ENCODE data around the gene ARFRP1.
"Not testable (repeated sequence)": the region's sequence is repeated elsewhere in the genome, so short reads cannot be mapped to it uniquely, and the experiment has no call there.

The ARFRP1 gene

DNA sequence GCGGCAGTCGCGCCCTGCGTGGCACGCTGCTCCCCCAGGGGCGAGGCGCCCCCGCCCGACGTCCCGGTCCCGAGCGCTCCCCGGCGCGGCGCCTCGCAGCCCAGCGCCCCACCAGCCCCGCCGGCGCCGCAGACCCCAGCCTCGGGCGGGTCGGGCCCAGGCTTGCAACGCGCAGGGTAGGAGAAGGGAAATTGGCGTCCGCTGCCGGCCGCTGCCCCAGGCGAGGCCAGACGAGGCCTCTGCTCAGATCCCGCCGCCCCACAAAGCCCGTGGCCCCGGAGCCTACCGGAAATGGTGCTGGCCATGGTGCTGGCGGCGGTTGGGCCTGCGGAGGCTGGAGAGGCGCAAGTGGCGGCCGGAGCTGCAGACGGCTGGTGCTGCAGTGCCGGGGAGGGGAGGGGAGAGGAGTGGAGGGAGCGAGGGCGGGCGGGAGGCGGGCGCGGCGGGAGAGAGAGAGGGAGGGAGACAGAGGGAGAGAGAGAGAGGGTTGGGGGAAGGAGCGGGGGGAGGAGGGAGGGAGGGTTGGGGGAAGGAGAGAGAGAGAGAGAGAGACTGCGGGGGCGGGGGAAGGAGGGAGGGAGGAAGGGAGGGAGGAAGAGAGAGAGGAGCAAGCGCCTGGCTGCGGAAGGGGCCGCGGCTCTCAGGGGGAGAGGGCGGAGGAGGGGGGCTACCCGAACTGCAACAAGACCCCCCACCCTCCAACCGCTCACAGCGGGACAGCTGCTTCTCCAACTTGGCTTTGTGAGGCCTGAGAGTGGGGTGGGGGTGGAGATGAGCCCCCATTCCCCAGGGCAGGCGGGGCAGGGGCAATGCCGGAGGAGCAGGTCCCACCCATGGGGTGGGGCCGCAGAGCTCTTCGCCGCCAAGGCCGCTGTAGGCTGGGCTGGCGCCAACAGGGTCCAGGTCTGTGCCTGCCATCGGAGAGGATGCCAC, 54.5 kb downstream of the ARFRP1 start, which contains the start of gene STMN3:
STMN3 (minus strand) TSS at position 384 of the 933 bp plus-strand sequence; CDS start at position 305, 79 bp downstream.
- no peak for TF ChIP-seq EZH2phosphoT487 (conservative IDR thresholded peaks at IDR 0.05; ENCODE audit: low read length)
- TF ChIP-seq, protein P1, sequence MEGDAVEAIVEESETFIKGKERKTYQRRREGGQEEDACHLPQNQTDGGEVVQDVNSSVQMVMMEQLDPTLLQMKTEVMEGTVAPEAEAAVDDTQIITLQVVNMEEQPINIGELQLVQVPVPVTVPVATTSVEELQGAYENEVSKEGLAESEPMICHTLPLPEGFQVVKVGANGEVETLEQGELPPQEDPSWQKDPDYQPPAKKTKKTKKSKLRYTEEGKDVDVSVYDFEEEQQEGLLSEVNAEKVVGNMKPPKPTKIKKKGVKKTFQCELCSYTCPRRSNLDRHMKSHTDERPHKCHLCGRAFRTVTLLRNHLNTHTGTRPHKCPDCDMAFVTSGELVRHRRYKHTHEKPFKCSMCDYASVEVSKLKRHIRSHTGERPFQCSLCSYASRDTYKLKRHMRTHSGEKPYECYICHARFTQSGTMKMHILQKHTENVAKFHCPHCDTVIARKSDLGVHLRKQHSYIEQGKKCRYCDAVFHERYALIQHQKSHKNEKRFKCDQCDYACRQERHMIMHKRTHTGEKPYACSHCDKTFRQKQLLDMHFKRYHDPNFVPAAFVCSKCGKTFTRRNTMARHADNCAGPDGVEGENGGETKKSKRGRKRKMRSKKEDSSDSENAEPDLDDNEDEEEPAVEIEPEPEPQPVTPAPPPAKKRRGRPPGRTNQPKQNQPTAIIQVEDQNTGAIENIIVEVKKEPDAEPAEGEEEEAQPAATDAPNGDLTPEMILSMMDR (IDR thresholded peaks at IDR 0.05; ENCODE audit: insufficient read depth, low read length, poor library complexity, severe bottlenecking): no peak
- no peak within 1 kb of the TSS for H3K9ac ChIP-seq (ENCODE audit: low read length)
- no peak within 1 kb of the TSS for H2AFZ ChIP-seq (ENCODE audit: low read depth, low read length, severe bottlenecking)

DNA sequence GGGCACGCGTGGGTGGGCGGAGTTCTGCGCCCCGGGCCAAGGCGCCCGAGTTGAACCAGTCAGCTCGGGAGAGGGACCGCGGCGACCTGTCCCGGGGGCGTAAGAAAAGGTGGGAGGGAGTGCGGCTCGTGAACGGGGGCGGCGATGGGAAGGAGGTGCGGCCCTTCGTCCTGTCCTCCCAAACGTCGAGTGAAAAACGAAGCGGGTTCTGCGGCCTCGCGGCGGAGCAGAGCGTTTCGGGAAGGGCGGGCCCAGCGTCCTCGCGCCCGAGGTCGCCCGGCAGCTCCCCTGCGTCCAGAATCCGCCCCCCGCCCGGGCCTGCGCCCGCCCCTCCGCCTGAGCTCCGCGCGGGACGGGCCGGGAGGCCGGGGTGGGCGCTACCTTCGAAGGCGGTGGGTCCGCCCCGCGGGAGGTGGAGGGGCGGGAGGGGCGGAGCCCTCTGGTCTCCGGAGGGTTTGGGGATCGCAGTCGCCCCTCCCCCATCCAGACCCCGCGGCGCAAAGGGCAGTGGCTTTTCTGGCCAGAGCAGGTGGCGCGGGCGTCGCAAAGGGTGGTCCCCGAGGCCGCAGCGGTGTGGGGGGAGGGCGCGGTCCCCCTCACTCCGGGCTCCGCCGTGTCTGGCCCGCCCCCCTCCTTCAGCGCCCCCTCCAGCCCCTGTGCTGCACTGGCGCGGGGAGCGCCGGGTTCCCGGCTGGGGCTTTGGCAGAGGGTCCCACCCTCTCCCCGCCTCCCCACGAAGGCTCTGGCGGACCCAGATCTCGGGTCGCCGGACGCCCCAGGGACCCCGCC, 55.4 kb downstream of the ARFRP1 start:
- Histone ChIP-seq H3F3A (ENCODE audit: insufficient read depth) (no peaks in the 10 kb centered on the region), H3K4me3 (ENCODE audit: insufficient read depth, low read length, poor library complexity, severe bottlenecking) (no peak overlapping the region), H3K9me3 (ENCODE audit: insufficient read depth, low read length) (no peaks in the 10 kb centered on the region), H4K20me1 (ENCODE audit: low read depth, low read length) (no peaks in the 10 kb centered on the region), H3K27me3 (ENCODE audit: low read length) (no peaks in the 10 kb centered on the region), H3K36me3 (ENCODE audit: low read length) (no peaks in the 10 kb centered on the region), H3K4me2 (ENCODE audit: low read depth, low read length, poor library complexity, severe bottlenecking) (no peak overlapping the region), H3K27ac (ENCODE audit: low read depth, low read length) (no peak overlapping the region), H3K9me2 (replicated peaks; ENCODE audit: insufficient read depth, low read length) (no peaks in the 10 kb centered on the region), H3K9ac (ENCODE audit: low read length) (no peak overlapping the region), H2AFZ (ENCODE audit: low read depth, low read length, severe bottlenecking) (no peak overlapping the region), H3K79me2 (ENCODE audit: insufficient read depth, low read length) (no peaks in the 10 kb centered on the region)
- TF ChIP-seq EZH2phosphoT487 (conservative IDR thresholded peaks at IDR 0.05; ENCODE audit: low read length): no peak
- TF ChIP-seq, protein P1 (IDR thresholded peaks at IDR 0.05; ENCODE audit: insufficient read depth, low read length, poor library complexity, severe bottlenecking): no peak

More for the DNA sequence above, 54.5 kb downstream of the ARFRP1 start, which contains the start of gene STMN3:
- H3K36me3 ChIP-seq (ENCODE audit: low read length): no peaks in the 10 kb centered on the region
- no peaks in the 10 kb centered on the region for H3F3A ChIP-seq (ENCODE audit: insufficient read depth)
- no peaks in the 10 kb centered on the region for H3K9me3 ChIP-seq (ENCODE audit: insufficient read depth, low read length)
- H3K4me3 ChIP-seq (ENCODE audit: insufficient read depth, low read length, poor library complexity, severe bottlenecking): no peak within 1 kb of the TSS
- H4K20me1 ChIP-seq (ENCODE audit: low read depth, low read length): no peaks in the 10 kb centered on the region
- no peaks in the 10 kb centered on the region for H3K79me2 ChIP-seq (ENCODE audit: insufficient read depth, low read length)
- H3K27me3 ChIP-seq (ENCODE audit: low read length): no peaks in the 10 kb centered on the region
- H3K9me2 ChIP-seq (replicated peaks; ENCODE audit: insufficient read depth, low read length): no peaks in the 10 kb centered on the region
- H3K27ac ChIP-seq (ENCODE audit: low read depth, low read length): no peak within 1 kb of the TSS
- no peak within 1 kb of the TSS for H3K4me2 ChIP-seq (ENCODE audit: low read depth, low read length, poor library complexity, severe bottlenecking)

DNA sequence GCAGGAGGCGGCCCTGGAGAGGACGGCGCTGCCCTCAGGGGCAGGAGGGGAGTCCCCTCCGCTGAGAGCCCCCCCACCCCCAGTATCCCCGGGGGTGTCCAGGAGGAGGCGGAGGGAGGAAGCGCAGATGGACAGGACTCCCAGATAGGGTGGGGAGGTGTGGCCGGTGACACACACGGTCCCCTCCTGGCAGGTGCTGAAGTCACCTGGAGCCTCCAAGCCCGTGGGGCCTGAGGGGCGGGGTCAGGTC, 55.9 kb downstream of the ARFRP1 start:
- Histone ChIP-seq H3K4me2 (ENCODE audit: low read depth, low read length, poor library complexity, severe bottlenecking) (no peak overlapping the region), H2AFZ (ENCODE audit: low read depth, low read length, severe bottlenecking) (no peak overlapping the region), H3K27me3 (ENCODE audit: low read length) (no peaks in the 10 kb centered on the region), H3K9me3 (ENCODE audit: insufficient read depth, low read length) (no peaks in the 10 kb centered on the region), H3F3A (ENCODE audit: insufficient read depth) (no peaks in the 10 kb centered on the region), H3K9ac (ENCODE audit: low read length) (no peak overlapping the region), H3K79me2 (ENCODE audit: insufficient read depth, low read length) (no peaks in the 10 kb centered on the region), H3K9me2 (replicated peaks; ENCODE audit: insufficient read depth, low read length) (no peaks in the 10 kb centered on the region), H4K20me1 (ENCODE audit: low read depth, low read length) (no peaks in the 10 kb centered on the region), H3K36me3 (ENCODE audit: low read length) (no peaks in the 10 kb centered on the region), H3K4me3 (ENCODE audit: insufficient read depth, low read length, poor library complexity, severe bottlenecking) (no peak overlapping the region), H3K27ac (ENCODE audit: low read depth, low read length) (no peak overlapping the region)
- no peak for TF ChIP-seq EZH2phosphoT487 (conservative IDR thresholded peaks at IDR 0.05; ENCODE audit: low read length)
- TF ChIP-seq, protein P1 (IDR thresholded peaks at IDR 0.05; ENCODE audit: insufficient read depth, low read length, poor library complexity, severe bottlenecking): no peak

DNA sequence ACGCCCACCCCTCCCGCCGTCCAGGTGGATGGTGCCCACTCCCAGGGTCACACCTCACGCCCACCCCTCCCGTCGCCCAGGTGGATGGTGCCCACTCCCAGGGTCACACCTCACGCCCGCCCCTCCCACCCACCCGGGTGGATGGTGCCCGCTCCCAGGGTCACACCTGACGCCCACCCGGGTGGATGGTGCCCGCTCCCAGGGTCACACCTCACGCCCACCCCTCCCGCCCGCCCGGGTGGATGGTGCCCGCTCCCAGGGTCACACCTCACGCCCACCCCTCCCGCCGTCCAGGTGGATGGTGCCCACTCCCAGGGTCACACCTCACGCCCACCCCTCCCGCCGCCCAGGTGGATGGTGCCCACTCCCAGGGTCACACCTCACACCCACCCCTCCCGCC, 57.3 kb downstream of the ARFRP1 start:
- not testable (repeated sequence) for H3K36me3 ChIP-seq (ENCODE audit: low read length); H3K27ac ChIP-seq (ENCODE audit: low read depth, low read length); H3K4me3 ChIP-seq (ENCODE audit: insufficient read depth, low read length, poor library complexity, severe bottlenecking); H2AFZ ChIP-seq (ENCODE audit: low read depth, low read length, severe bottlenecking); H3K9me3 ChIP-seq (ENCODE audit: insufficient read depth, low read length); H4K20me1 ChIP-seq (ENCODE audit: low read depth, low read length); H3K27me3 ChIP-seq (ENCODE audit: low read length); H3K4me2 ChIP-seq (ENCODE audit: low read depth, low read length, poor library complexity, severe bottlenecking); H3K9ac ChIP-seq (ENCODE audit: low read length); H3K9me2 ChIP-seq (replicated peaks; ENCODE audit: insufficient read depth, low read length); H3F3A ChIP-seq (ENCODE audit: insufficient read depth); H3K79me2 ChIP-seq (ENCODE audit: insufficient read depth, low read length)
